Measurements from ENCODE around the gene RIMBP2.

- no peak for TF ChIP-seq CTCF (IDR thresholded peaks at IDR 0.05)
- TF ChIP-seq POLR2A (IDR thresholded peaks at IDR 0.05), result no peak
Observed at GRCh38 chr12:130712346-130713065, 3.6 kb downstream of the RIMBP2 start.

Measured in tibial nerve (tissue), 3 donors.